Upper lobe of right lung (tissue), 1 donor: ENCODE results near the gene DOCK11. TPM values are rescaled to one million over a fixed set of nuclear protein-coding genes. Genes with fewer than 3 reads are reported as not detected.

Experiments used
- ATAC-seq: fragments of 200-7000 bp; cut with Tn5 transposase; one replicate; pipeline ENCODE4 v1.9.1; 2020; ENCODE audit warnings: mild to moderate bottlenecking, moderate library complexity
- DNase-seq: peaks from one replicate; pipeline ENCODE4 v3.0.0-alpha.2; 2020
- H3K27ac ChIP-seq: fragments of 200-600 bp; one replicate; pipeline ENCODE4 v1.8.0; 2022
- H3K27me3 ChIP-seq: fragments of 200-600 bp; one replicate; pipeline ENCODE4 v1.8.0; 2022; ENCODE audit warnings: mild to moderate bottlenecking
- H3K36me3 ChIP-seq: fragments of 200-600 bp; one replicate; pipeline ENCODE4 v1.8.0; 2022
- H3K4me1 ChIP-seq: fragments of 200-600 bp; one replicate; pipeline ENCODE4 v1.8.0; 2022
- H3K4me3 ChIP-seq: fragments of 200-600 bp; one replicate; pipeline ENCODE4 v1.8.0; 2022; ENCODE audit warnings: mild to moderate bottlenecking
- H3K9me3 ChIP-seq: fragments of 200-600 bp; one replicate; pipeline ENCODE4 v1.8.0; 2022
- intact Hi-C: fragments of 100-400 bp; cut with DNase I; formaldehyde crosslinking; loops from one replicate; pipeline ENCODE4 v1.11.0; 2022
- total RNA-seq: library from RNA; stranded (reverse); fragmentation: NEBNext Ultra II Directional; extraction: Animal tissue kit (Norgen Biotek cat#: 25700); gene quantifications from one replicate; pipeline ENCODE4 v1.2.1, GENCODE V29; 2021
- TF ChIP-seq, protein P1 (sequence below): fragments of 200-600 bp; IDR thresholded peaks from one replicate; pipeline ENCODE4 v1.8.0; 2022; ENCODE audit warnings: antibody characterized with exemption
- donor health status: DM: no; HTN: yes; CAD: no; lungs with severe emphysema.

Gene DOCK11
- total RNA-seq, 1 donor from 2014 or later = 55.0 TPM

GRCh38 chrX:118685393-118685792 lies 189.8 kb downstream of the DOCK11 start:
- TF ChIP-seq, protein P1, sequence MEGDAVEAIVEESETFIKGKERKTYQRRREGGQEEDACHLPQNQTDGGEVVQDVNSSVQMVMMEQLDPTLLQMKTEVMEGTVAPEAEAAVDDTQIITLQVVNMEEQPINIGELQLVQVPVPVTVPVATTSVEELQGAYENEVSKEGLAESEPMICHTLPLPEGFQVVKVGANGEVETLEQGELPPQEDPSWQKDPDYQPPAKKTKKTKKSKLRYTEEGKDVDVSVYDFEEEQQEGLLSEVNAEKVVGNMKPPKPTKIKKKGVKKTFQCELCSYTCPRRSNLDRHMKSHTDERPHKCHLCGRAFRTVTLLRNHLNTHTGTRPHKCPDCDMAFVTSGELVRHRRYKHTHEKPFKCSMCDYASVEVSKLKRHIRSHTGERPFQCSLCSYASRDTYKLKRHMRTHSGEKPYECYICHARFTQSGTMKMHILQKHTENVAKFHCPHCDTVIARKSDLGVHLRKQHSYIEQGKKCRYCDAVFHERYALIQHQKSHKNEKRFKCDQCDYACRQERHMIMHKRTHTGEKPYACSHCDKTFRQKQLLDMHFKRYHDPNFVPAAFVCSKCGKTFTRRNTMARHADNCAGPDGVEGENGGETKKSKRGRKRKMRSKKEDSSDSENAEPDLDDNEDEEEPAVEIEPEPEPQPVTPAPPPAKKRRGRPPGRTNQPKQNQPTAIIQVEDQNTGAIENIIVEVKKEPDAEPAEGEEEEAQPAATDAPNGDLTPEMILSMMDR = no peak
- Histone ChIP-seq H3K27me3 (no peaks in the 10 kb centered on the region), H3K9me3 (no peaks in the 10 kb centered on the region), H3K27ac (no peak overlapping the region), H3K36me3 (no peaks in the 10 kb centered on the region), H3K4me1 (no peaks in the 10 kb centered on the region), H3K4me3 (no peak overlapping the region)
- DNase-seq = no peak
- intact Hi-C loops = no loop called here
- ATAC-seq = no peak

- ATAC-seq (no peak), DNase-seq (no peak)
- Histone ChIP-seq H3K4me1 (no peaks in the 10 kb centered on the region), H3K27me3 (no peaks in the 10 kb centered on the region), H3K4me3 (no peak overlapping the region), H3K36me3 (no peaks in the 10 kb centered on the region), H3K27ac (no peak overlapping the region), H3K9me3 (no peaks in the 10 kb centered on the region)
- TF ChIP-seq, protein P1 = no peak
- intact Hi-C loops = no loop called here
These were observed 193.3 kb downstream of the DOCK11 start for GRCh38 chrX:118688935-118689334.

- H3K27me3 ChIP-seq = no peaks in the 10 kb centered on the region
- intact Hi-C loops = no loop called here
- H3K27ac ChIP-seq = no peak overlapping the region
- H3K36me3 ChIP-seq = no peaks in the 10 kb centered on the region
- H3K9me3 ChIP-seq = no peaks in the 10 kb centered on the region
- ATAC-seq (no peak), DNase-seq (no peak)
- H3K4me1 ChIP-seq = no peaks in the 10 kb centered on the region
- H3K4me3 ChIP-seq = no peak overlapping the region
- TF ChIP-seq, protein P1 = no peak
These were observed 198.2 kb downstream of the DOCK11 start for GRCh38 chrX:118693843-118694242.

DNA sequence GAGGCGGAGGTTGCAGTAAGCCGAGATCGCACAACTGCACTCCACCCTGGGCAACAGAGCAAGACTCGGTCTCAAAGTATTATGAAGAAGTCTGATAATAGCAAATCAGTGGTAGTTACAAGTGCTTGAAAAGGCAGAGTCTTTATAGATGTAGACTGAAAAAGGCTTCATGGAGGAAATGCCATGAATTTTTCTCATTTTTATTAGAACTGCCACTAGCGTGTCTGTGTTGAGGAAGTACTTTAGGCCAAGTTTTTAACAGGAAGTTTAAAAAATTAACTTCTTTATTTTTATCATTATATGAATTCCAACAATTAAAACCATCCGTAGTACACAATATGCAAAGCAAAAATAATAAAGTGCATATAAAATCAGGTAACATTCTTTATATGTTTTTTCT lies 199.0 kb downstream of the DOCK11 start:
- Histone ChIP-seq H3K27ac (no peak overlapping the region), H3K4me3 (no peak overlapping the region), H3K9me3 (no peaks in the 10 kb centered on the region), H3K4me1 (no peaks in the 10 kb centered on the region), H3K36me3 (no peaks in the 10 kb centered on the region), H3K27me3 (no peaks in the 10 kb centered on the region)
- TF ChIP-seq, protein P1 = no peak
- ATAC-seq (no peak), DNase-seq (no peak)
- intact Hi-C loops = no loop called here

- intact Hi-C loops = no loop called here
- Histone ChIP-seq H3K4me3 (no peak overlapping the region), H3K27me3 (no peaks in the 10 kb centered on the region), H3K36me3 (no peaks in the 10 kb centered on the region), H3K27ac (no peak overlapping the region), H3K9me3 (no peaks in the 10 kb centered on the region), H3K4me1 (no peaks in the 10 kb centered on the region)
- ATAC-seq (peak; percentile 83), DNase-seq (no peak)
- TF ChIP-seq, protein P1 = no peak
These were observed 203.0 kb downstream of the DOCK11 start for GRCh38 chrX:118698516-118699170.

DNA sequence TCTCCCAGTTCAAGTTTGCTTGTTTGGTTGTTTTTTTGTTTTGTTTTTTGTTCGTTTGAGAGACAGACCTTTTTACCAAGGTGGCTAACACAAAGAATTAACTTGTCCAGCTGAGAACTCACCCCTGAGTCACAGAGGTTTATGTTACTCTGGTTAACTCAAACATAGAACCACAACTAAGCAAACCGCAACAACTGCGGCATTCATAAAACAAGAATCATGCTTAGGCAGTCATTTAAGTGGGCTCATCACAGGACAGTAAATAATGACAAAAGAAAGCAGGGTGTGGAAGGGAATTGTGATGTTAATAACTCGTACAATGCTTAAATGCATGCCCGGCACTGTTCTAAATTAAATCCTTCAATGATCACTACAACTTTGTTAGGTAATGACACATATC lies 207.1 kb downstream of the DOCK11 start:
- ATAC-seq (no peak), DNase-seq (no peak)
- Histone ChIP-seq H3K27ac (no peak overlapping the region), H3K4me1 (no peaks in the 10 kb centered on the region), H3K27me3 (no peaks in the 10 kb centered on the region), H3K4me3 (no peak overlapping the region), H3K9me3 (no peaks in the 10 kb centered on the region), H3K36me3 (no peaks in the 10 kb centered on the region)
- intact Hi-C loops = no loop called here
- TF ChIP-seq, protein P1 = no peak
